Neural progenitor cell (in vitro differentiated cells): ENCODE results near the gene PIGB.

ENCODE experiments used
- CTCF ChIP-seq: fragments of 200-600 bp; sonication (generic); IDR thresholded peaks from 2 replicates; pipeline ENCODE4 v1.5.1; 2017; ENCODE audit warnings: antibody characterized with exemption, mild to moderate bottlenecking
- EZH2 ChIP-seq: fragments of 200-600 bp; sonication (generic); IDR thresholded peaks from 2 replicates; pipeline ENCODE4 v1.6.1; 2017; ENCODE audit warnings: antibody characterized with exemption, mild to moderate bottlenecking, moderate library complexity

GRCh38 chr15:55348281-55348778, 29.3 kb downstream of the PIGB start:
- TF ChIP-seq CTCF = no peak
- TF ChIP-seq EZH2 = no peak
